GM12872 (cell line): ENCODE measurements around the gene ZFAND2A.

Experiments
- CTCF ChIP-seq: IDR thresholded peaks from 3 replicates; pipeline ENCODE4 v1.5.1; 2011; ENCODE audit warnings: low read depth, mild to moderate bottlenecking, low read length, moderate library complexity; ENCODE audit not compliant: insufficient read depth

The ZFAND2A gene

GRCh38 chr7:1111156-1111555 lies 48.8 kb downstream of the ZFAND2A start:
- no peak for TF ChIP-seq CTCF

DNA sequence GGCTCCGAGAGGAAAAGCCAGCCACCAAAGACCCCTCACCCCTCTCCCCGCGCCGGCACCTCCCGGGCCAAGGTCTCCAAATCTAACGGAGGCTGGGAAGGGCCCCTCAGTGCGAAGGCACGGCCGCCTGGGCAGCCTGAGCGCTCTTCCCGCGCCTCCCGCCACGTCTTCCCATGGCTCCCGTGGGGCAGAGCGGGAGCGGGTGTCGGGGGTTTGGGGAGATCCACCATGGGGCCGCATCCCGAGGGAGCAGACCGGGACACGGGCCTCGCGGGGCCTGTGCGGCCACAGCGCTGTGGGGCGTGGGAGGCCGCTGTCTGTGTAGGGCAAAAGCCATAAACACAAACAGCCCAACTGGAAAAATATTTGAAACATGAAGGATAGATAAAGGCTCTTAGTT lies 49.6 kb downstream of the ZFAND2A start:
- TF ChIP-seq CTCF, result no peak

DNA sequence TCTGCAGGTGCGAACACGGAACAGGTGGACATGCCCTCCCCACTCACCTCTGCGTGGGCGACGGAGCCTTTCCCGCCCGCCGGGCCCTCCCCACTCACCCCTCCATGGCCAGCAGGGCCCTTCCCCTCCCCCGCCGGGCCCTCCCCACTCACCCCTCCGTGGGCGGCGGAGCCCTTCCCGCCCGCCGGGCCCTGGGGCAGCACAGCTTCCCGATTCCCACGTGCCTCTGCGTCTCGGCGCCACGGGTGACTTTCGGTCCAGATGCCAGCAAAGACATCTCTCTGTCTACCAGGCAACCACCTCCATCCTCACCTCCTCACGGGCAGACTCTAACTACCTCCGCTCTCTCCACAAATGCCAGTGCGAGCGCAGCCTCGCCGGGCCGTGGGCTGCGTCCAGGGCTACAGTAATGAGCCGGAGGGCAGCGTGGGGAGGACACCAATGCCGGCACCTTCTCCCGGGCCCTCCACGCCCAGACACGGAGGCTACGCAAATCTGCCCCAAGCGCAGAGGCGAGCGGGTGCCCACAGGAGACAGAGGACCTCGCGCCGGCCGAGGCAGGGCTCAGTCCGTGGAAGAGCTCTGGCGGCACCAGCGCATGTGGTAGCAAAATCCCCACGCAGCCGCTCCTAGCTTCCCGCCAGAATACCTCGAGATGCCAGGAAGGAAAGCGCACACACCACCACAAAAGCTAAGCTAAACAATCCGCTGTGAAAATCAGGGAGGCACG lies 50.2 kb downstream of the ZFAND2A start:
- TF ChIP-seq CTCF, result no peak

DNA sequence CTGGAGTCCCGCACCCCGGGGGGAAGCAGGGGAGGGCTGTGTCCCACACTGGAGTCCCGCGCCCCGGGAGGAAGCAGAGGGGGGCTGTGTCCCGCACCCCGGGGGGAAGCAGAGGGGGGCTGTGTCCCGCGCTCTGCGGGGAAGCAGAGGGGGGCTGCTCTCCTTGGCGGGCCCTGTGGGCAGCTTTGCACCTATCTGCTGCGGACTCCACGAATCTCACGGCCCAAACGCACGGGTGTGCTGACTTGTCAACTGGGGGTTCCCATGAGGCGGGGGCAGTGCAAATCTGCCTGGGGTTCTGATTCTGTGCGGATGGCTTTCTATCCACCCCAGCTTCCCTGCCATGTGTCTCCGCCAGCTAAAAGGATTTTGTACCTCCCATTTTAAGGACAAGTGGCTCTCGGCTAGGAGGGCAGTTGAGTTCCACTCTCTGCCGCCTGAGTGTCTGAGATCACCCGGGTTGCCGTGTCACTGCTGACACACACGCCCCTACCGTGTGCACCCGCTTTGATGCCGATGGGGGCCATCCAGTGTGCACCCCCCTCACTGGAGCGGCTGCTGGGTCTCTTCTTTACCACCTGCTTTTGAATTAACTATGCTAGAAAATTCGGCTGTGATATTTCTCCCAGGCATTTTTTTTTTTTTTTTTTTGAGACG lies 51.6 kb downstream of the ZFAND2A start:
- TF ChIP-seq CTCF, result no peak

DNA sequence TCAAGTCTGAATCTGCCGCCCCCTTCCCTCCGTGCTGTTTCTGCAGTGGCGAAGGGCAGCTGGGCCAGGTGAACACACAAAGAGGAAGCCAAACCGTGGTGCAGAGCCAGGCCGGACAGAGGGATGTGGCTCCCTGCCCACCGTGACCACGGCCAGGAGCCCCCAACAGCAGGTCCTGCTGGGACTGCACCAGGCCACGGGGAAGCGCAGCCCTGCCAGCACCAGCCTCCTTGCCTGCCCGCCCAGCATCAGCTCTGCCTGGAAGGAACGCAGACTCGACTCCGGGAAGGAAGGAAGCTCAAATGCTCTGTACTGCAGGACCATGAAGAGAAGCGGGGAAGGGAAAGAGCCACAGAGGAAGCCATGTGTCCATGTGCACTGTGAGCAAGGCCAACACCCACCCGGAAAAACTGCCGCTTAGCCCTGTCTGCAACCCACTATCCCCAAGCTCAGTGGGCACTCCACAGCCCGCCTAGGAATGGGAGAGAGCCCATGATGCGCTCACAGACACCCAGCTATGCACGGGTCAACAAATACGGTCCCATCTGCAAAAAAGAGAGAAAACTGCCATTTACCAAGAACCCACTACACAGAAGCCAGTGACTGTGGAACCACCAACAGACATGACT lies 53.1 kb downstream of the ZFAND2A start:
- TF ChIP-seq CTCF, result no peak

- TF ChIP-seq CTCF, result no peak
Observed at GRCh38 chr7:1106063-1106792, 53.8 kb downstream of the ZFAND2A start.

DNA sequence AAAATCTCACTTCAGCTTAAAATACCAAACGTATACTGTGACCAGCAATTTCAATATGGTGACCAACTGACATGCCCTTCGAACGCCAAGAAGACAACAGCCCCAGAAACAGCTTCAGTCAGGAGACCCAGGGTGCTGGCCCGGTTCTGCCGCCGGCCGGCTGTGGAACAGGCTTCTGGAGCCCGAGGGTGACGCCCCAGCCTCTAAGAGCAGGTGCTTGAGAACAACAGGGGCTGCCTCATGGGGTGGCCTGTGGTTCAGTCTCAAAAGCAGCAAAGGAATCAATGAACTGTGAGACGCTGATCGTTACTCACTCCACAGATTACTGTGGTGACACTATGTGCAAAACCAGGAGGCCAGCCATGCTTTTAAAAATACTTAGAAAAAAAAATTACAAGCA lies 54.8 kb downstream of the ZFAND2A start:
- TF ChIP-seq CTCF, result no peak
